Thoracic aorta (tissue), 2 donors: ENCODE results near the gene SETDB1. TPM values are rescaled to one million over a fixed set of nuclear protein-coding genes. Genes with fewer than 3 reads are reported as not detected.

Experiments
- ATAC-seq: fragments of 150-250 bp; one replicate; pipeline ENCODE4 v1.8.0; 2017; ENCODE audit warnings: low read depth; ENCODE audit not compliant: insufficient number of reproducible peaks, low FRiP score
- DNase-seq: peaks from one replicate; pipeline ENCODE4 v3.0.0-alpha.2; 2020; ENCODE audit warnings: low spot score
- H3K27ac ChIP-seq, 2 donors: fragments of 200-600 bp; sonication (generic); 1 replicate in 1 of 2; 2 replicates in 1 of 2; pipeline ENCODE4 v1.5.1; 2016; ENCODE audit warnings: mild to moderate bottlenecking in 2 of 2, moderate library complexity in 2 of 2
- H3K27me3 ChIP-seq: fragments of 200-600 bp; sonication (generic); replicated peaks from 2 replicates; pipeline ENCODE4 v1.6.0; 2016; ENCODE audit warnings: mild to moderate bottlenecking; ENCODE audit not compliant: insufficient read depth
- H3K36me3 ChIP-seq: fragments of 200-600 bp; sonication (generic); one replicate; pipeline ENCODE4 v1.5.1; 2016
- H3K4me1 ChIP-seq, 2 donors: fragments of 200-600 bp; sonication (generic); 1 replicate in 1 of 2; 2 replicates in 1 of 2; pipeline versions ENCODE4 v1.5.1 to v1.6.0; 2016; ENCODE audit warnings: low read depth in 2 of 2, mild to moderate bottlenecking in 1 of 2; ENCODE audit not compliant: control insufficient read depth in 1 of 2
- H3K4me3 ChIP-seq: fragments of 200-600 bp; sonication (generic); 2 replicates; pipeline ENCODE4 v1.5.1; 2016; ENCODE audit warnings: mild to moderate bottlenecking
- H3K9me3 ChIP-seq: fragments of 200-600 bp; sonication (generic); 2 replicates; pipeline ENCODE4 v1.5.1; 2016
- total RNA-seq, 2 donors: library from RNA; depleted of rRNA; stranded (reverse); fragments of >200 nt; gene quantifications; one replicate each; pipeline versions ENCODE4 v1.1.0 to v1.2.3, GENCODE V29; 2016
- TF ChIP-seq, protein P1 (sequence below): fragments of 200-600 bp; sonication (generic); IDR thresholded peaks from one replicate; pipeline ENCODE4 v1.5.1; 2019; ENCODE audit warnings: antibody characterized with exemption

Gene SETDB1
- total RNA-seq, 2 donors from 2014 or later = 38.9 to 42.7 TPM

DNA sequence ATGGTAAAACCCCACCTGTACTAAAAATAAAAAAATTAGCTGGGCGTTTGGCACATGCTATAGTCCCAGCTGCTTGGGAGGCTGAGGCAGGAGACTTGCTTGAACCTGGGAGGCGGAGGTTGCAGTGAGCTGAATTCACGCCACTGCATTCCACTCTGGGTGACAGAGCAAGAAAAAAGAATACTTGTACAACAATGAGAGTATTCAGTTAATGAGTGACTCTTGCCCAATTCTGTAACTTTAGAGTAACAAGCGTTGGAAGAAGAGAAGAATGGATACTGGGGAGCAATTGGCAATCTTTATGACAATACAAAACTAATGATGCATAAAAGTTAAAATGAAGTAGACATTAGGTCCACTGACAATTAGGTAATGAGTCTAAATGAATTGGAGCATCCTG is 66.5 kb downstream of the SETDB1 start:
- TF ChIP-seq, protein P1, sequence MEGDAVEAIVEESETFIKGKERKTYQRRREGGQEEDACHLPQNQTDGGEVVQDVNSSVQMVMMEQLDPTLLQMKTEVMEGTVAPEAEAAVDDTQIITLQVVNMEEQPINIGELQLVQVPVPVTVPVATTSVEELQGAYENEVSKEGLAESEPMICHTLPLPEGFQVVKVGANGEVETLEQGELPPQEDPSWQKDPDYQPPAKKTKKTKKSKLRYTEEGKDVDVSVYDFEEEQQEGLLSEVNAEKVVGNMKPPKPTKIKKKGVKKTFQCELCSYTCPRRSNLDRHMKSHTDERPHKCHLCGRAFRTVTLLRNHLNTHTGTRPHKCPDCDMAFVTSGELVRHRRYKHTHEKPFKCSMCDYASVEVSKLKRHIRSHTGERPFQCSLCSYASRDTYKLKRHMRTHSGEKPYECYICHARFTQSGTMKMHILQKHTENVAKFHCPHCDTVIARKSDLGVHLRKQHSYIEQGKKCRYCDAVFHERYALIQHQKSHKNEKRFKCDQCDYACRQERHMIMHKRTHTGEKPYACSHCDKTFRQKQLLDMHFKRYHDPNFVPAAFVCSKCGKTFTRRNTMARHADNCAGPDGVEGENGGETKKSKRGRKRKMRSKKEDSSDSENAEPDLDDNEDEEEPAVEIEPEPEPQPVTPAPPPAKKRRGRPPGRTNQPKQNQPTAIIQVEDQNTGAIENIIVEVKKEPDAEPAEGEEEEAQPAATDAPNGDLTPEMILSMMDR = no peak
- Histone ChIP-seq H3K27me3 (no peaks in the 10 kb centered on the region), H3K27ac (no peak overlapping the region), H3K36me3 (peaks cover 12% of the 10 kb centered on the region), H3K9me3 (no peaks in the 10 kb centered on the region), H3K4me1 (no peaks in the 10 kb centered on the region), H3K4me3 (no peak overlapping the region)
- no peak for DNase-seq
- no peak for ATAC-seq

DNA sequence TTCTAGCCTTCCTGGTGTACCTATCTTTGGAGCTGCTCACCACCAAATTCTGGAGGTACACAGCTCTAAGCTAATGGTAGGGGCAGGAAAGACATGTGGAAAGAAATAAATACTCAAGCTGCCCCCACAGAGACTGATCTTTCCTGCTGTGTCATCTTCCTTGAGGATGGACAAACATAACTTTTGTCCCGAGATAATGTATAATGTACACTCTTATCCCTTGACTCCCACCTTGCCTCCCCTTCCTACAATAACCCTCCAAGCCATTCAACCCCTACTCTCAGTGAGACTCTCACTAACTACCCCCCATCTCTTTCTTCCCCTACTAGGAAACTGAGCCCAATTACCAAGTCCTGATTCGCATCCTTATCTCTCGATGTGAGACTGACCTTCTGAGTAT is 68.1 kb downstream of the SETDB1 start:
- Histone ChIP-seq H3K9me3 (no peaks in the 10 kb centered on the region), H3K27ac (no peak overlapping the region), H3K4me3 (no peak overlapping the region), H3K4me1 (no peaks in the 10 kb centered on the region), H3K36me3 (peaks cover 27% of the 10 kb centered on the region), H3K27me3 (no peaks in the 10 kb centered on the region)
- DNase-seq (no peak), ATAC-seq (no peak)
- TF ChIP-seq, protein P1 = no peak

DNA sequence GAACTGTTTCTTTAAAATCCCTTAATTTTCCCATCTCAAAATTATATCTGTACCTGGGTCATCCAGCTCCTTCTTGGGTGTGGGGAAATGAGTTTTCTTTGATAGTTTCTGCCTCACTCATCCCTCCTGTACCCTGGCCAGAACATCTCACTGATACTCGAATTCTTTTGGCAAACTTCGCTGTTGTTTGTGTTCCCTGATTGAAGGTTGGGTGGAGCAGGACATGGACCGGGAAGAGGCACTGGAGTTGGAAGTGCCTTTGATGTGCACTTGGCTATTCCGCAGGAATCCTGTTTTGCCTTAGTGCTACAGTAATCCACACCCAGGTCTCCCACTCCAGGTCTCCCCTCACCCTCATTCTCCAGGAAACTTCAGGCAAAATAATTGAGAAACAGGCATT is 69.3 kb downstream of the SETDB1 start:
- Histone ChIP-seq H3K9me3 (no peaks in the 10 kb centered on the region), H3K4me3 (no peak overlapping the region), H3K4me1 (no peaks in the 10 kb centered on the region), H3K27ac (no peak overlapping the region), H3K36me3 (peaks cover 30% of the 10 kb centered on the region), H3K27me3 (no peaks in the 10 kb centered on the region)
- ATAC-seq (no peak), DNase-seq (no peak)
- TF ChIP-seq, protein P1 = no peak

DNA sequence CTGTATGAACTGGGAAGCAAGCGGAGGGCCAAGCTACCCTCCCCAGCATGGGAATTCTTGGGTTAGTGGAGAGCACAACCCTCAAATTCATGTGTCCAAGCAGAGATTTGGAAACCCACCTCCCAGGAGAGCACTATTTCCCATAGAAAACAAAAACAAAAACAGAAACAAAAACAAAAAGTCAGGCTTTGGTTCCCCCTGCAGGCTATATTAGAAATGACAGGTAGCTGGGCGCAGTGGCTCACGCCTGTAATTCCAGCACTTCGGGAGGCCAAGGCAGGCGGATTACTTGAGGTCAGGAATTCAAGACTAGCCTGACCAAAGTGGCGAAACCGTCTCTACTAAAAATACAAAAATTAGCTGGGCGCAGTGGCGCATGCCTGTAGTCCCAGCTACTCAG is 69.7 kb downstream of the SETDB1 start:
- no peak overlapping the region for H3K27ac ChIP-seq
- no peak overlapping the region for H3K4me3 ChIP-seq
- no peak for DNase-seq
- H3K4me1 ChIP-seq = no peaks in the 10 kb centered on the region
- peaks cover 30% of the 10 kb centered on the region for H3K36me3 ChIP-seq
- H3K27me3 ChIP-seq = no peaks in the 10 kb centered on the region
- TF ChIP-seq, protein P1 = peak; percentile 86
- H3K9me3 ChIP-seq = no peaks in the 10 kb centered on the region
- peak; percentile 44 for ATAC-seq

DNA sequence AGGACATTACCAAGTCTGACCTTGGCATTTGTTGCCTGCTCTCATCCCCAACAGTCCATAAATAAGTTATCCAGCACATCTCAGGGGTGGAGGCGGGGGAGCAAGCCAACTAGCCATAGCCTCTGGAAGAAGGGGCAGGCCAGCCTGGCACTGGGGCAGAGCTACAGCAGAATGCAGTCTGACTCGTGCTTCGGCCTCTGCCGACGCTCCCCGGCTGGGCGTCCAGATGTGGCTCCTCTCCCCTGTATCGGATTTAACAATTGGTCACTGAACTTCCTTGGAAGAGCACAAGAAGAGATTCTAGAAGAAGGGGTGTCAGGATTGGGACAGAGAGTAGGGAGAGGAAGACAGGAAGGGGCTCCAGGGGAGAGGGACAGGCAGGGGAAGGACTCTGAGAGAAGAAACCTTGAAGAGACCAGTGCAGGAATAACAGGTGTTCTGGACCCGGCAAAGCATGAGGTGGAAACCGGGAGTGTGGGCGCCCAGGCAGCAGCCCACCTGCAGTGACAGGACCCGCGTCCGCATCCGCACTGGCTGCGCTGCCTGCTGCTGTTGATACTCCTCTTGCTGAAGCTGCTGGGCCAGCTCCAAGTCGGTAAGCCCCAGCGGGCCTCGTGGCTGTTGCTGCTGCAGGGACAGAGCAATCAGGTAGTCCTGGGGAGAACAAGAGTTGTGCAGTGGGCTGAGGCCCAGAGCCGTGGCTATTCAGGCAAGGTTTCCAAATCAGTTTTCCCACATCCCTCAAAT is 71.1 kb downstream of the SETDB1 start:
- DNase-seq (no peak), ATAC-seq (no peak)
- Histone ChIP-seq H3K36me3 (peaks cover 30% of the 10 kb centered on the region), H3K27me3 (no peaks in the 10 kb centered on the region), H3K27ac (no peak overlapping the region), H3K4me1 (peaks cover 0 to 3% of the 10 kb centered on the region in 2 donors), H3K4me3 (no peak overlapping the region), H3K9me3 (no peaks in the 10 kb centered on the region)
- TF ChIP-seq, protein P1 = no peak
